Body of pancreas (tissue), 4 donors: ENCODE measurements around the gene DUSP14. TPM values are rescaled to one million over a fixed set of nuclear protein-coding genes. Genes with fewer than 3 reads are reported as not detected.
"Not testable (repeated sequence)": the region's sequence is repeated elsewhere in the genome, so short reads cannot be mapped to it uniquely, and the experiment has no call there.

Source experiments
- ATAC-seq: fragments of 150-250 bp; one replicate; pipeline ENCODE4 v1.9.1; 2016
- DNase-seq, 4 donors: peaks; one replicate each; pipeline ENCODE4 v3.0.0-alpha.2; 2019
- H3K27ac ChIP-seq, 4 donors: fragments of 200-600 bp; sonication (generic); 1 replicate in 3 of 4; 2 replicates in 1 of 4; pipeline versions ENCODE4 v1.5.1 to v1.6.1; 2016 to 2019; ENCODE audit warnings: mild to moderate bottlenecking in 1 of 4, mixed read lengths in 1 of 4, moderate library complexity in 1 of 4
- H3K27me3 ChIP-seq, 2 donors: fragments of 200-600 bp; sonication (generic); one replicate each; pipeline ENCODE4 v1.6.0; 2016; ENCODE audit warnings: mild to moderate bottlenecking in 1 of 2
- H3K36me3 ChIP-seq, 2 donors: fragments of 200-600 bp; sonication (generic); replicated peaks in 1 of 2; 2 replicates each; pipeline ENCODE4 v1.5.1; 2016; ENCODE audit warnings: low read depth in 2 of 2; ENCODE audit not compliant: insufficient read depth in 1 of 2
- H3K4me1 ChIP-seq: fragments of 200-600 bp; sonication (generic); one replicate; pipeline ENCODE4 v1.6.0; 2016
- H3K4me3 ChIP-seq, 2 donors: fragments of 200-600 bp; sonication (generic); 1 replicate in 1 of 2; 2 replicates in 1 of 2; pipeline ENCODE4 v1.5.1; 2016 to 2019
- H3K9me3 ChIP-seq, 3 donors: fragments of 200-600 bp; sonication (generic); 1 replicate in 2 of 3; 2 replicates in 1 of 3; pipeline ENCODE4 v1.5.1; 2016
- CTCF ChIP-seq, 7 experiments: fragments of 450-650 bp in 4 of 7; fragments of 200-600 bp in 3 of 7; sonication (generic) in 3 of 7; IDR thresholded peaks; one replicate each; pipeline ENCODE4 v1.5.1; 2016 to 2019; ENCODE audit warnings: antibody characterized with exemption in 7 of 7
- POLR2A ChIP-seq, 3 donors: fragments of 450-650 bp; IDR thresholded peaks; one replicate each; pipeline ENCODE4 v1.6.1; 2016; ENCODE audit warnings: antibody characterized with exemption in 3 of 3, mild to moderate bottlenecking in 2 of 3
- WGBS, 2 donors: methylation state at CpG; one replicate each; pipeline ENCODE4 v1.1.5; 2017; 5-methylcytosine and 5-hydroxymethylcytosine counted together
- intact Hi-C: fragments of 100-400 bp; cut with DNase I; formaldehyde crosslinking; loops from one replicate; pipeline ENCODE4 v1.15.1; 2023
- total RNA-seq, 2 donors: library from RNA; depleted of rRNA; stranded (reverse); fragments of >200 nt; gene quantifications; one replicate each; pipeline ENCODE4 v1.1.0, GENCODE V29; 2016

DUSP14 gene
- total RNA-seq, 2 donors from 2014 or later = 9.6 to 9.9 TPM

GRCh38 chr17:37450112-37450511 is 39.6 kb upstream of the DUSP14 start:
- Histone ChIP-seq H3K27ac (no peak overlapping the region), H3K4me3 (no peak overlapping the region), H3K4me1 (no peaks in the 10 kb centered on the region), H3K27me3 (no peaks in the 10 kb centered on the region), H3K36me3 (no peaks in the 10 kb centered on the region), H3K9me3 (no peaks in the 10 kb centered on the region)
- 92 to 93% methylated on average over 6 of the region's 6 CpGs for WGBS, 2 donors
- DNase-seq (no peak), ATAC-seq (no peak)
- intact Hi-C loops = no loop called here
- no peak for TF ChIP-seq CTCF (IDR thresholded peaks at IDR 0.05)
- no peak for TF ChIP-seq POLR2A (IDR thresholded peaks at IDR 0.05)

- ATAC-seq, H3K4me3 ChIP-seq, H3K36me3 ChIP-seq, H3K27ac ChIP-seq, H3K9me3 ChIP-seq, H3K4me1 ChIP-seq, intact Hi-C loops, H3K27me3 ChIP-seq, DNase-seq: not testable (repeated sequence)
- WGBS, 2 donors = 71 to 93% methylated on average over 3 of the region's 3 CpGs
These were observed 31.9 kb upstream of the DUSP14 start for GRCh38 chr17:37457801-37458200.

- H3K4me3 ChIP-seq = no peak overlapping the region
- DNase-seq (no peak), ATAC-seq (no peak)
- TF ChIP-seq CTCF (IDR thresholded peaks at IDR 0.05) (no peak), POLR2A (IDR thresholded peaks at IDR 0.05) (no peak)
- intact Hi-C loops = no loop called here
- no peaks in the 10 kb centered on the region for H3K4me1 ChIP-seq
- peaks cover 0 to 5% of the 10 kb centered on the region in 2 donors for H3K36me3 ChIP-seq
- no peaks in the 10 kb centered on the region for H3K9me3 ChIP-seq
- H3K27me3 ChIP-seq = no peaks in the 10 kb centered on the region
- 88 to 93% methylated on average over 3 of the region's 3 CpGs for WGBS, 2 donors
- H3K27ac ChIP-seq = no peak overlapping the region
These were observed 30.9 kb upstream of the DUSP14 start for GRCh38 chr17:37458805-37459204.

- H3K27me3 ChIP-seq = no peaks in the 10 kb centered on the region
- no peaks in the 10 kb centered on the region for H3K9me3 ChIP-seq
- TF ChIP-seq POLR2A (IDR thresholded peaks at IDR 0.05) (no peak), CTCF (IDR thresholded peaks at IDR 0.05) (no peak)
- ATAC-seq (no peak), DNase-seq (no peak)
- intact Hi-C loops = no loop called here
- 80 to 85% methylated on average over 3 of the region's 3 CpGs for WGBS, 2 donors
- no peak overlapping the region for H3K4me3 ChIP-seq
- H3K36me3 ChIP-seq = peaks cover 0 to 9% of the 10 kb centered on the region in 2 donors
- no peaks in the 10 kb centered on the region for H3K4me1 ChIP-seq
- H3K27ac ChIP-seq = no peak overlapping the region
These were observed 28.0 kb upstream of the DUSP14 start for GRCh38 chr17:37461668-37462067.

GRCh38 chr17:37462492-37462891 is 27.2 kb upstream of the DUSP14 start:
- intact Hi-C loops = no loop called here
- H3K4me1 ChIP-seq = no peaks in the 10 kb centered on the region
- no peak overlapping the region for H3K27ac ChIP-seq
- peaks cover 0 to 9% of the 10 kb centered on the region in 2 donors for H3K36me3 ChIP-seq
- no peak overlapping the region for H3K4me3 ChIP-seq
- no peak for TF ChIP-seq CTCF (IDR thresholded peaks at IDR 0.05)
- TF ChIP-seq POLR2A (IDR thresholded peaks at IDR 0.05) = no peak
- H3K27me3 ChIP-seq = no peaks in the 10 kb centered on the region
- DNase-seq (no peak), ATAC-seq (no peak)
- 99% methylated on average over 5 of the region's 5 CpGs for WGBS, 2 donors
- H3K9me3 ChIP-seq = no peaks in the 10 kb centered on the region
